SH-SY5Y (cell line): ENCODE results near the gene NOS3.

ENCODE experiments used
- GATA2 ChIP-seq: IDR thresholded peaks from 2 replicates; pipeline ENCODE4 v1.6.1; 2011; ENCODE audit warnings: mild to moderate bottlenecking, low read depth, low read length
- GATA3 ChIP-seq: IDR thresholded peaks from 2 replicates; pipeline ENCODE4 v1.6.1; 2011; ENCODE audit warnings: low read depth, mild to moderate bottlenecking, low read length, moderate library complexity

NOS3 gene

DNA sequence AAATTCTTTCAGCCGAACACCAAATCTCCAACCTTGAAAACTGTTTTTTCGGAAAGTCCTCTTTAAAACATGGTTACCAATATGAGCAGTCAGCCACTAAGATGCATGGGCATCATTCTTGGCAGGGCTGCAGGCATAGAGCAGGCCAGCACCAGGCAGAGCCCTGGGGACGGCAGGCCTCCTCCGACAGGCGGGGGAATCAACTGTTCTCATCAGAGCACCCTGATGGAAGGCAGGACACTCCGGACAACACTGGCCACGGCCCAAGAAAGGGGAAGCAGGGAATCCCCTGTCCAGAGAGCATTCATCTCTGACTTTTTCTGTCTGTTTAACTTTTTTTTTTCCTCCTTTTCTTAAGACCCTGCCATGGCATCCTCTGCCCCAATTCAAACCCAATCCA is 1.4 kb upstream of the NOS3 start:
- TF ChIP-seq GATA2, result no peak

GRCh38 chr7:150992051-150992640 is 1.3 kb downstream of the NOS3 start:
- TF ChIP-seq GATA3 (no peak), GATA2 (no peak)

GRCh38 chr7:150992833-150993302 is 2.1 kb downstream of the NOS3 start:
- no peak for TF ChIP-seq GATA2
- TF ChIP-seq GATA3, result no peak

DNA sequence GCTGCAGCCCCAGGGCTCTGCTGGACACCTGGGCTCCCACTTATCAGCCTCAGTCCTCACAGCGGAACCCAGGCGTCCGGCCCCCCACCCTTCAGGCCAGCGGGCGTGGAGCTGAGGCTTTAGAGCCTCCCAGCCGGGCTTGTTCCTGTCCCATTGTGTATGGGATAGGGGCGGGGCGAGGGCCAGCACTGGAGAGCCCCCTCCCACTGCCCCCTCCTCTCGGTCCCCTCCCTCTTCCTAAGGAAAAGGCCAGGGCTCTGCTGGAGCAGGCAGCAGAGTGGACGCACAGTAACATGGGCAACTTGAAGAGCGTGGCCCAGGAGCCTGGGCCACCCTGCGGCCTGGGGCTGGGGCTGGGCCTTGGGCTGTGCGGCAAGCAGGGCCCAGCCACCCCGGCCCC is 2.7 kb downstream of the NOS3 start:
- TF ChIP-seq GATA2 (no peak), GATA3 (no peak)

GRCh38 chr7:150994141-150994837 is 3.5 kb downstream of the NOS3 start:
- TF ChIP-seq GATA3 (no peak), GATA2 (no peak)

DNA sequence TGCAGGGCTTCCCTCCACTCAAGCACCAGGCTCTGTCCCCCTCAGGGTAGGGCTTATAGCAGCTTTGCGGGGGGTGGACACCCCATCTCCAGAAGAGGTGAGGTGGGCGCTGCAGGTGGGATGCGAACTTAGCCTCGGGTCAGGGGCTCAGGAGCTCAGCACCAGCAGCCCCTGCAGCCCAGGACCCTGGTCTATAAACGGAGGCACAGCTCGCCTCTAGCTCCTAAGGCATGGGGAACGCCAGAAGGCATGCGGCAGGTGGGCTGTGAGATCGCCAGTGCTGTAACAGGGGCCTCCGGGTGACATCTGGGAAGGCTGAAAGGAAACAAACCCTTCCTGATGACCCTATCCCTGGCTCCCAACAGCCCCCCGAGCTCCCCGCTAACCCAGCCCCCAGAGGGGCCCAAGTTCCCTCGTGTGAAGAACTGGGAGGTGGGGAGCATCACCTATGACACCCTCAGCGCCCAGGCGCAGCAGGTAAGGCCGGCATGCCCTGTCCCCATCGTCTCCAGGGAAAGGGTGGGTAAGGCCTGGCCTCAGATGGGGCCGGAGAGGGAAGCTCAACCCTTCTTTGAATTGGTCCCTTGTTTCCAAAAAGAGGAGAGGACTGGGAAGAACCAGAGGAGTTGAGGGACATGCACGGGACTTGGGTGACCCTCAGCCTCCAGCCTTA is 4.2 kb downstream of the NOS3 start:
- TF ChIP-seq GATA3, result no peak

DNA sequence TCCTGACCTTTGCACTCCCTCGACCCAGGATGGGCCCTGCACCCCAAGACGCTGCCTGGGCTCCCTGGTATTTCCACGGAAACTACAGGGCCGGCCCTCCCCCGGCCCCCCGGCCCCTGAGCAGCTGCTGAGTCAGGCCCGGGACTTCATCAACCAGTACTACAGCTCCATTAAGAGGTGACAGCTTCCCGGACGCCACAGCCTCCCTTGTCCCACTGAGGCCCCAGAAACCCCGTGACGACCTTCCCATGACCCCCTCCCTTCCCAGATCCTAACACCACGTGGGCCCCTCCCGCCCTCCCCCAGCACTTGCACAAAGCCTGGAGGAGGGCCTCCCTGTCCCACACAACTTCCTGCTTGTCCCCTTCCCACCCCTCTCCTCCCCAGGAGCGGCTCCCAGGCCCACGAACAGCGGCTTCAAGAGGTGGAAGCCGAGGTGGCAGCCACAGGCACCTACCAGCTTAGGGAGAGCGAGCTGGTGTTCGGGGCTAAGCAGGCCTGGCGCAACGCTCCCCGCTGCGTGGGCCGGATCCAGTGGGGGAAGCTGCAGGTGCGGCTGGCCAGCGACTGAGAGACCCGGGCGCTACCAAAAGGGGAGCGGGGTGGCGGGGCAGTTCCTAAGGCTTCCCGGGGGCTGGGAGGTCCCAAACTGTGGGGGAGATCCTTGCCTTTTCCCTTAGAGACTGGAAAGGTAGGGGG is 5.7 kb downstream of the NOS3 start:
- TF ChIP-seq GATA2 (no peak), GATA3 (no peak)

- no peak for TF ChIP-seq GATA3
- no peak for TF ChIP-seq GATA2
These were observed 6.3 kb downstream of the NOS3 start for GRCh38 chr7:150997075-150997511.

- TF ChIP-seq GATA2 (no peak), GATA3 (no peak)
These were observed 7.0 kb downstream of the NOS3 start for GRCh38 chr7:150997817-150998216.

- no peak for TF ChIP-seq GATA3
- TF ChIP-seq GATA2, result no peak
These were observed 7.5 kb downstream of the NOS3 start for GRCh38 chr7:150998341-150998740.

GRCh38 chr7:150999001-150999400 is 8.2 kb downstream of the NOS3 start:
- no peak for TF ChIP-seq GATA3
- no peak for TF ChIP-seq GATA2

DNA sequence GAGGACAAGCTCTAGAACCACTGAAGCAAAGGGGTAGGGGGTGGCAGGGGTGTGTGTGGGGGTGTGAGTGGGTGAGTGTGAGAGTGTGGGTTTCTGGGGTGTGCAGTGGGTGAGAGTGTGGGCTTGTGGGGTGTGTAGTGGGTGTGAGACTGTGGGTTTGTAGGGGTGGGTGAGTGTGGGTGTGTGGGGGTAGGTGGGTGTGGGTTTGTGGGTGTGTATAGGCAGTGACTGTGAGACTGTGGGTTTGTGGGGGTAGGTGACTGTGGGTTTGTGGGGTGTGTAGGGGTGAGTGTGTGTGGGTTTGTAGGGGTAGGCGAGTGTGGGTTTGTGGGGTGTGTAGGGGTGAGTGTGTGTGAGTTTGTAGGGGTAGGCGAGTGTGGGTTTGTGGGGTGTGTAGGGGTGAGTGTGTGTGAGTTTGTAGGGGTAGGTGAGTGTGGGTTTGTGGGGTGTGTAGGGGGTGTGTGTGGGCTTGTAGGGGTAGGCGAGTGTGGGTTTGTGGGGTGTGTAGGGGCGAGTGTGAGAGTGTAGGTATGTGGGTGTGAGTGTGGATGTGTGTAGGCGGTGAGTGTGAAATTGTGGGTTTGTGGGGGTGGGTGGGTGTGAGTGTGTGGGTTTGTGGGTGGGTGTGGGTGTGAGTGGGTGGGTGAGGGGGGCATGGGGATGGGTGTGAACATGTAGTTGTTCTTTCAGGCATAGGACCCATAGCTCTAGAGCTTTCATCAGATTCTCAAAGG is 8.8 kb downstream of the NOS3 start:
- TF ChIP-seq GATA3, result no peak
- TF ChIP-seq GATA2, result no peak

DNA sequence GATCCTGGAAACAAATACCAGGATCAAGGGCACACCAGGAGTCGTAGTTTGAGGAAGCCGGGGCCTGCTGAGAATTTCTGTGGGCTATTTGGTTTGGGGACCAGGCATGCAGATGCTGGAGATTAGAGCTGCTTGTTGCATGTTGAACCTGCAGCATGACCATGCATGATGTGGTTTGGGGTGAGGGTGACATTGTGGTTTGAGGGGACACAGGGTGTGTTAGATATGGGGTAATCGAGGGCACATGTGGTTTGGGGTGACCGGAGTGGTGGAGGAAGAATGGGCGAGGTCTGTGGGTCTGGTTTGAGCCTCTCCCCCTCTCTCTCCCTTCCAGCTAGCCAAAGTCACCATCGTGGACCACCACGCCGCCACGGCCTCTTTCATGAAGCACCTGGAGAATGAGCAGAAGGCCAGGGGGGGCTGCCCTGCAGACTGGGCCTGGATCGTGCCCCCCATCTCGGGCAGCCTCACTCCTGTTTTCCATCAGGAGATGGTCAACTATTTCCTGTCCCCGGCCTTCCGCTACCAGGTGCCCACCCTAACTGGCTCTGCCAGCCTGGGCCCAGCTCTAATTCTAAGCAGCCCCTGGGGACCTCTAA is 10.2 kb downstream of the NOS3 start:
- TF ChIP-seq GATA2 (no peak), GATA3 (no peak)
